DND-41 (cell line): ENCODE measurements around the gene AAMDC.
"Not testable (repeated sequence)": the region's sequence is repeated elsewhere in the genome, so short reads cannot be mapped to it uniquely, and the experiment has no call there.

Source experiments
- CTCF ChIP-seq: IDR thresholded peaks from 2 replicates; pipeline ENCODE4 v1.5.1; 2012; ENCODE audit warnings: borderline replicate concordance, low read length, moderate library complexity, mild to moderate bottlenecking; ENCODE audit not compliant: poor library complexity, severe bottlenecking; ENCODE audit errors: extremely low read depth
- EZH2 ChIP-seq: IDR thresholded peaks from 3 replicates; pipeline ENCODE4 v1.6.1; 2012; ENCODE audit warnings: borderline replicate concordance, low read depth, mild to moderate bottlenecking, moderate library complexity, low read length, inconsistent platforms; ENCODE audit not compliant: severe bottlenecking

- not testable (repeated sequence) for TF ChIP-seq EZH2, CTCF
Measured at GRCh38 chr11:77894949-77895348, 74.0 kb downstream of the AAMDC start.
